DND-41 (cell line): ENCODE measurements around the gene DNAH12.

Experiments
- ATAC-seq: fragments of 200-7000 bp; cut with Tn5 transposase; 3 replicates; pipeline ENCODE4 v1.9.1; 2021; ENCODE audit warnings: low read depth; ENCODE audit not compliant: insufficient read depth
- DNase-seq: peaks from one replicate; pipeline ENCODE4 v3.0.0-alpha.2; 2020
- H2AFZ ChIP-seq: 2 replicates; pipeline ENCODE4 v1.6.0; 2012; ENCODE audit warnings: low read depth, low read length
- H3K27ac ChIP-seq: 2 replicates; pipeline ENCODE4 v1.5.1; 2012; ENCODE audit warnings: low read length, inconsistent platforms
- H3K27me3 ChIP-seq: fragments of 200-600 bp; sonication (generic); 2 replicates; pipeline ENCODE4 v1.6.0; 2012; ENCODE audit warnings: low read length, mild to moderate bottlenecking, inconsistent platforms; ENCODE audit not compliant: insufficient read depth, poor library complexity
- H3K36me3 ChIP-seq: 2 replicates; pipeline ENCODE4 v1.5.1; 2012; ENCODE audit warnings: low read length, inconsistent platforms; ENCODE audit not compliant: insufficient read depth
- H3K4me1 ChIP-seq: 2 replicates; pipeline ENCODE4 v1.5.1; 2012; ENCODE audit warnings: mild to moderate bottlenecking, low read length; ENCODE audit not compliant: insufficient read depth
- H3K4me2 ChIP-seq: 2 replicates; pipeline ENCODE4 v1.6.0; 2012; ENCODE audit warnings: mild to moderate bottlenecking, moderate library complexity, low read length, inconsistent platforms; ENCODE audit not compliant: insufficient read depth
- H3K4me3 ChIP-seq, 2 experiments: fragments of 200-600 bp in 1 of 2; shearing (Covaris generic) in 1 of 2; 2 replicates each; pipeline ENCODE4 v1.5.1; 2012 to 2016; ENCODE audit warnings: inconsistent platforms in 2 of 2, low read length in 2 of 2, mild to moderate bottlenecking in 2 of 2, low read depth in 1 of 2, moderate library complexity in 1 of 2
- H3K79me2 ChIP-seq: 2 replicates; pipeline ENCODE4 v1.6.0; 2012; ENCODE audit warnings: low read length, inconsistent platforms; ENCODE audit not compliant: insufficient read depth
- H3K9ac ChIP-seq: 2 replicates; pipeline ENCODE4 v1.6.0; 2012; ENCODE audit warnings: low read depth, mild to moderate bottlenecking, inconsistent platforms, low read length, moderate library complexity
- H3K9me3 ChIP-seq: 2 replicates; pipeline ENCODE4 v1.5.1; 2012; ENCODE audit warnings: low read length, moderate library complexity, mild to moderate bottlenecking, inconsistent platforms; ENCODE audit not compliant: insufficient read depth, severe bottlenecking
- H4K20me1 ChIP-seq: 2 replicates; pipeline ENCODE4 v1.6.0; 2012; ENCODE audit warnings: low read length; ENCODE audit not compliant: insufficient read depth
- CTCF ChIP-seq: IDR thresholded peaks from 2 replicates; pipeline ENCODE4 v1.5.1; 2012; ENCODE audit warnings: borderline replicate concordance, low read length, moderate library complexity, mild to moderate bottlenecking; ENCODE audit not compliant: poor library complexity, severe bottlenecking; ENCODE audit errors: extremely low read depth
- EZH2 ChIP-seq: IDR thresholded peaks from 3 replicates; pipeline ENCODE4 v1.6.1; 2012; ENCODE audit warnings: borderline replicate concordance, low read depth, mild to moderate bottlenecking, moderate library complexity, low read length, inconsistent platforms; ENCODE audit not compliant: severe bottlenecking

DNAH12 gene

GRCh38 chr3:57544181-57545125 lies at the start of gene DNAH12:
Gene DNAH12 (minus strand): TSS chr3:57544344. CDS start chr3:57542870, 1,474 bp downstream.
- H4K20me1 ChIP-seq = no peaks in the 10 kb centered on the region
- ATAC-seq = no peak
- no peaks in the 10 kb centered on the region for H3K9me3 ChIP-seq
- no peak within 1 kb of the TSS for H3K4me3 ChIP-seq
- no peak within 1 kb of the TSS for H2AFZ ChIP-seq
- no peak for TF ChIP-seq EZH2
- TF ChIP-seq CTCF = no peak
- no peak within 1 kb of the TSS for H3K9ac ChIP-seq
- H3K27ac ChIP-seq = no peak within 1 kb of the TSS
- DNase-seq = no peak
- no peaks in the 10 kb centered on the region for H3K27me3 ChIP-seq
- no peaks in the 10 kb centered on the region for H3K36me3 ChIP-seq
- no peaks in the 10 kb centered on the region for H3K79me2 ChIP-seq
- H3K4me2 ChIP-seq = no peak within 1 kb of the TSS
- no peaks in the 10 kb centered on the region for H3K4me1 ChIP-seq

- no peak overlapping the region for H3K27ac ChIP-seq
- peaks cover 32% of the 10 kb centered on the region for H3K4me1 ChIP-seq
- no peaks in the 10 kb centered on the region for H3K27me3 ChIP-seq
- H2AFZ ChIP-seq = no peak overlapping the region
- TF ChIP-seq EZH2 = no peak
- TF ChIP-seq CTCF = no peak
- no peak for DNase-seq
- peaks cover 98% of the 10 kb centered on the region for H3K79me2 ChIP-seq
- H3K4me2 ChIP-seq = peak overlapping the region; percentile 12; the same call in 1 of the 2 replicates
- peaks cover 31% of the 10 kb centered on the region for H3K36me3 ChIP-seq
- no peak overlapping the region for H3K9ac ChIP-seq
- H3K9me3 ChIP-seq = no peaks in the 10 kb centered on the region
- no peak for ATAC-seq
- H4K20me1 ChIP-seq = peaks cover 61% of the 10 kb centered on the region
- H3K4me3 ChIP-seq = no peak overlapping the region
Measured at GRCh38 chr3:57592306-57592705, 48.2 kb upstream of the DNAH12 start.

- Histone ChIP-seq H3K4me3 (no peak overlapping the region), H3K27ac (no peak overlapping the region), H3K4me1 (0 out of 2 replicates have a peak, but pooled peaks cover 3% of the 10 kb centered on the region), H3K9me3 (no peaks in the 10 kb centered on the region), H3K9ac (no peak overlapping the region), H3K27me3 (no peaks in the 10 kb centered on the region), H3K36me3 (peaks cover 44% of the 10 kb centered on the region), H3K4me2 (no peak overlapping the region), H4K20me1 (peaks cover 58% of the 10 kb centered on the region), H2AFZ (no peak overlapping the region), H3K79me2 (peaks cover 99% of the 10 kb centered on the region)
- no peak for ATAC-seq
- TF ChIP-seq CTCF = no peak
- no peak for TF ChIP-seq EZH2
- DNase-seq = no peak
Measured at GRCh38 chr3:57587905-57588304, 43.8 kb upstream of the DNAH12 start.
